Neural crest cell (in vitro differentiated cells): Measurements from ENCODE around the gene GAK. TPM values are rescaled to one million over a fixed set of nuclear protein-coding genes. Genes with fewer than 3 reads are reported as not detected.

Source experiments
- DNase-seq: peaks from one replicate; pipeline ENCODE4 v3.0.0; 2021; ENCODE audit warnings: low read depth, mixed read lengths, low spot score
- H3K27ac Mint-ChIP-seq: one replicate; pipeline ENCODE4 v1.8.0; 2021; ENCODE audit warnings: mild to moderate bottlenecking, mixed read lengths; ENCODE audit not compliant: unreplicated experiment
- H3K27me3 Mint-ChIP-seq: 2 replicates; pipeline ENCODE4 v1.8.0; 2021; ENCODE audit warnings: low read depth, mild to moderate bottlenecking, mixed read lengths
- H3K36me3 Mint-ChIP-seq: 2 replicates; pipeline ENCODE4 v1.8.0; 2021; ENCODE audit warnings: low read depth, mild to moderate bottlenecking, mixed read lengths
- H3K4me1 Mint-ChIP-seq: 2 replicates; pipeline ENCODE4 v1.8.0; 2021; ENCODE audit warnings: mixed read lengths
- H3K4me3 Mint-ChIP-seq: one replicate; pipeline ENCODE4 v1.8.0; 2021; ENCODE audit warnings: mild to moderate bottlenecking, mixed read lengths
- H3K9me3 Mint-ChIP-seq: 2 replicates; pipeline ENCODE4 v1.8.0; 2021; ENCODE audit warnings: mixed read lengths
- CTCF ChIP-seq: fragments of 200-600 bp; sonication (generic); conservative IDR thresholded peaks from 2 replicates; pipeline ENCODE4 v1.5.0; 2021; ENCODE audit warnings: antibody characterized with exemption, mild to moderate bottlenecking
- total RNA-seq: library from RNA; stranded (reverse); gene quantifications from 2 replicates; pipeline ENCODE4 v1.2.1, GENCODE V29; 2021

GAK gene
- total RNA-seq, 1 donor from 2014 or later = 87.7 TPM

- TF ChIP-seq CTCF = no peak
- Mint-ChIP-seq H3K9me3 (no peaks in the 10 kb centered on the region), H3K4me1 (no peaks in the 10 kb centered on the region), H3K4me3 (no peak overlapping the region), H3K27ac (no peak overlapping the region), H3K27me3 (peaks cover 23% of the 10 kb centered on the region), H3K36me3 (no peaks in the 10 kb centered on the region)
- no peak for DNase-seq
These were observed 100.0 kb downstream of the GAK start for GRCh38 chr4:832108-832507.

- Mint-ChIP-seq H3K4me3 (no peak overlapping the region), H3K9me3 (no peaks in the 10 kb centered on the region), H3K27ac (no peak overlapping the region), H3K4me1 (no peaks in the 10 kb centered on the region), H3K27me3 (peaks cover 24% of the 10 kb centered on the region), H3K36me3 (no peaks in the 10 kb centered on the region)
- no peak for TF ChIP-seq CTCF
- no peak for DNase-seq
These were observed 100.7 kb downstream of the GAK start for GRCh38 chr4:831483-831805.

- no peak for DNase-seq
- H3K4me3 Mint-ChIP-seq = no peak overlapping the region
- no peaks in the 10 kb centered on the region for H3K9me3 Mint-ChIP-seq
- H3K27me3 Mint-ChIP-seq = peaks cover 24% of the 10 kb centered on the region
- H3K4me1 Mint-ChIP-seq = no peaks in the 10 kb centered on the region
- TF ChIP-seq CTCF = no peak
- no peak overlapping the region for H3K27ac Mint-ChIP-seq
- no peaks in the 10 kb centered on the region for H3K36me3 Mint-ChIP-seq
These were observed 101.3 kb downstream of the GAK start for GRCh38 chr4:830601-831482.

GRCh38 chr4:829761-830600 lies 102.1 kb downstream of the GAK start:
- no peaks in the 10 kb centered on the region for H3K36me3 Mint-ChIP-seq
- H3K27me3 Mint-ChIP-seq = peaks cover 27% of the 10 kb centered on the region
- no peak overlapping the region for H3K4me3 Mint-ChIP-seq
- no peak for DNase-seq
- no peak overlapping the region for H3K27ac Mint-ChIP-seq
- no peak for TF ChIP-seq CTCF
- H3K4me1 Mint-ChIP-seq = no peaks in the 10 kb centered on the region
- no peaks in the 10 kb centered on the region for H3K9me3 Mint-ChIP-seq

GRCh38 chr4:829291-829690 lies 102.8 kb downstream of the GAK start:
- Mint-ChIP-seq H3K4me1 (no peaks in the 10 kb centered on the region), H3K36me3 (no peaks in the 10 kb centered on the region), H3K27ac (no peak overlapping the region), H3K4me3 (no peak overlapping the region), H3K9me3 (no peaks in the 10 kb centered on the region), H3K27me3 (peaks cover 34% of the 10 kb centered on the region)
- no peak for DNase-seq
- no peak for TF ChIP-seq CTCF
